Kidney epithelial cell (primary cell): ENCODE measurements around the gene FGB. TPM values are rescaled to one million over a fixed set of nuclear protein-coding genes. Genes with fewer than 3 reads are reported as not detected.

Experiments
- DNase-seq: peaks from one replicate; pipeline ENCODE4 v3.0.0-alpha.2; 2010; ENCODE audit warnings: low read depth
- H3K27me3 ChIP-seq: 2 replicates; pipeline ENCODE4 v1.6.0; 2011; ENCODE audit warnings: low read length; ENCODE audit not compliant: control insufficient read depth, insufficient read depth
- H3K36me3 ChIP-seq: 2 replicates; pipeline ENCODE4 v1.5.1; 2011; ENCODE audit warnings: low read length; ENCODE audit not compliant: control insufficient read depth, insufficient read depth
- H3K4me3 ChIP-seq: 2 replicates; pipeline ENCODE4 v1.5.1; 2011; ENCODE audit warnings: low read depth, mild to moderate bottlenecking, control low read depth, low read length
- CTCF ChIP-seq: IDR thresholded peaks from 2 replicates; pipeline ENCODE4 v1.5.1; 2011; ENCODE audit warnings: mild to moderate bottlenecking, moderate library complexity, low read length, control low read depth, inconsistent platforms; ENCODE audit not compliant: insufficient read depth, poor library complexity, severe bottlenecking
- total RNA-seq: library from RNA; depleted of rRNA; stranded (reverse); fragments of >200 nt; gene quantifications from 2 replicates; pipeline ENCODE4 v1.2.3, GENCODE V29; 2015

Gene FGB
- total RNA-seq, result 1.5 and 3.7 TPM in 2 replicates

GRCh38 chr4:154562697-154563254 is at the start of gene FGB:
TSS of gene FGB (plus strand) at chr4:154563011. CDS start at chr4:154563019, 8 bp downstream.
- Histone ChIP-seq H3K36me3 (no peaks in the 10 kb centered on the region), H3K27me3 (no peaks in the 10 kb centered on the region), H3K4me3 (no peak within 1 kb of the TSS)
- no peak for DNase-seq
- no peak for TF ChIP-seq CTCF

- Histone ChIP-seq H3K27me3 (peaks cover 2% of the 10 kb centered on the region), H3K4me3 (no peak overlapping the region), H3K36me3 (no peaks in the 10 kb centered on the region)
- no peak for TF ChIP-seq CTCF
- no peak for DNase-seq
These were observed 46.3 kb upstream of the FGB start for GRCh38 chr4:154516318-154517029.

GRCh38 chr4:154517591-154517990 is 45.2 kb upstream of the FGB start:
- H3K4me3 ChIP-seq, result no peak overlapping the region
- peaks cover 2% of the 10 kb centered on the region for H3K27me3 ChIP-seq

GRCh38 chr4:154519214-154519613 is 43.6 kb upstream of the FGB start:
- no peak for DNase-seq
- Histone ChIP-seq H3K36me3 (no peaks in the 10 kb centered on the region), H3K27me3 (peaks cover 2% of the 10 kb centered on the region), H3K4me3 (no peak overlapping the region)
- TF ChIP-seq CTCF, result no peak

More at GRCh38 chr4:154517591-154517990, 45.2 kb upstream of the FGB start:
- DNase-seq, result no peak
- TF ChIP-seq CTCF, result no peak
- no peaks in the 10 kb centered on the region for H3K36me3 ChIP-seq

GRCh38 chr4:154521607-154522006 is 41.2 kb upstream of the FGB start:
- no peak for DNase-seq
- Histone ChIP-seq H3K27me3 (peaks cover 2% of the 10 kb centered on the region), H3K4me3 (no peak overlapping the region), H3K36me3 (no peaks in the 10 kb centered on the region)
- TF ChIP-seq CTCF, result no peak
